Kidney tubule cell (primary cell): ENCODE results near the gene DYRK1B.
"Not testable (repeated sequence)": the region's sequence is repeated elsewhere in the genome, so short reads cannot be mapped to it uniquely, and the experiment has no call there.

Source experiments
- DNase-seq: peaks from one replicate; pipeline ENCODE4 v3.0.0-alpha.2; 2018; ENCODE audit warnings: low spot score

Gene DYRK1B

DNA sequence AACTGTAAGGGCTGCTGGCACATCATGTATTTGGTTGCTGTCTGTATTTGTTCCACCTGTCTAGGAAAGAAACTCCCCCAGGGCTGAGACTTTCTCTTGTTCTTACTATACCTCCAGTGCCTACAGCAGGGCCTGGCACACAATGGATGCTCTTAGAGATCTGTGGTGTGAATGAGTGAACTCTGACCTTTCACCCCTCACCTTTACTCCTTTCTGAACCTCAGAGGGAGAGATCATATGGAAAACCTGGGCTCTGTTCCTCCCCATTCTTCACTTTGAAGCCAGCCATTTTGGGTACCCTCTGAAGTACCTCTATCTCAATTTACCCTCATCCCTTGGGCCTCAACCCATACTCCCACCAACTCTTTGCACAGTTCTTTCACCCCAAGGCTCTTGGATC is 3.1 kb downstream of the DYRK1B start:
- DNase-seq = no peak

DNA sequence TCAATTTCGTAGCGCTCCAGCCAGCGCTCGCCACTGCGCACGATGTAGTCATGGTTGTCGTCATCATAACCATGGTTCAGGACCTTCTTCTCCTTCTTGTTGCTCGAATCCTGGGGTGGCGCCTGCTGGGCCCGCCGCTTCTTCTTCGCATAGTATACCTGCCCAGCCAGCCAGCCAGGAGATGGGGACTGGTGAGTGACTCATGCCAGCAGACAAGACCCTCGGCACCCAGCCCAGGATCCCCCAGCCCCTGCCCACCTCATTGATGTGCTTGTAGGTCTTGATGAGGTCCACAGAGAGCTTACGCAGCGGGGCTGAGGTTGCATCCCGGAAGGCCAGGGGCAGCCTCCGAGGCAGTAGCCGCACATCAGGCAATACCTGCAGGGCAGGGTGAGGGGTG is 3.6 kb downstream of the DYRK1B start:
- DNase-seq = no peak

DNA sequence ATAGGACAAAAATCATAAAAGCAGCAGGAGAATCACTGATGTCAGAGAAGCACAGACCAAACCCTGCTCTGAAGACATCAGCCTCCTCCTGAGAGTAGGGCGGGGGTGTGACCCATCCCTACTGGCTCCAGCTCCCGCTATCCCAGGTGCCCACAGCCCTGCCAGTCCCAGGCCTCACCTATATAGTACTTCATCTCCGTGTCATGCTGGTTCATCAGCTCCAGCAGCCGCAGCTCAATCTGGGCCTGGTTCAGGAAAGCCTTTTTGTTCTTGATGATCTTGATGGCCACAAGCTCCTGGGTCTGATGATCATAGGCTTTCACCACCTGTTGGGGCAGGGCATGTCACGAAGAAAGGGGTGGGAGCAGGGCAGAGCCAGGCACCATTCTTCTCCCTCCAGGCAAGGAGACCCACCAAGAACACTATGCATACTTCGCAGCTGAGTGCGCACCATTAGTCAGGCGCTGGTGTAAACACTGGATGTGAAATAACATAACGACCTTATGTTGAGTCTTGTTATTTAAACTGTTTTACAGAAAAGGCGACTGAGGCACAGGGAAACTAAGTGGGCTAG is 4.2 kb downstream of the DYRK1B start:
- DNase-seq = no peak

DNA sequence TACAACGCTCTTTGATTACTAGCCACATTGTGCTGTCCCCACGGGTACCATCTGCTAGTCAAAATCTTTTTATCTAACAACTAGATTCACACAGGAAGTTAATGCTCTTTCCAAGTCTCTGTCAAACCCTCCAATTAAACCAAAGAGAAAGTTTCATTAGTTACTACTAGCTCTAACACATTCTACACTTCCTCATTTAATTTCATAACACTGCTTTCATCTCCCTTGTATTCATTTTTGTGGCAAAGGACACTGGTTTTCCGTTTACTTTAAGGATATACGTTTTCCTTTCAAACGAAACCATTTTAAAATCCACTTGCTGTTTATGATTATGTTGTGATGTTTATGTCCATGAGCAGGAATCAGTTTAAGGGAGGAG is 5.3 kb downstream of the DYRK1B start:
- no peak for DNase-seq

DNA sequence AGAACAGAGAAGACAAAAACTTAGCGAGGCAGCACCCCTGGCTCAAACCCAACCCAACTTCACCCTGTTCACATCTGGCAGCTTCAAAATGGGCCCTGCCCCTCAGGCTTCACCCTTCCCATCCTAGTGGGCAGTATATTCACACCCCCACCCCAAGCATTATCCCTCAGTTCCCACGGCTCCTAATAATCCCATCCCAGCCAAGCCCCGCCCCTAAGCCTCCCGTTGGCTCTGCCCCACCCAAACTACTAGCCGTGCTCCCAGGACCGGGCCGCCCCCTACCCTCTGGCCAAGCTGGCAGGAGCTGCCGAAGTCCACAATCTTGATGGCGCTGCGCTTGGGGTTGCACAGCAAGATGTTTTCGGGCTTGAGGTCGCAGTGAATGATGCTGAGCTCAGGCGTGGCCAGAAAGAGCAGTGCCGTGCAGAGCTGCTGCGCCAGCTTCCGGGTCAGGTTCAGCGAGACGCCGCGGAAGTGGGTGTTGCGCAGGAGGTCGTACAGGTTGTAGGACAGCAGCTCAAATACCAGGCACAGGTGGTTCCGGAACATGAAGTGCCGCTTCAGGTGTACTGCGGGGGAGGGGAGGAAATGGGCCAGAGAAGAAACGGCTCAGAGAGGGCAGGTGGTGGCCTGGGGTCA is 5.8 kb downstream of the DYRK1B start:
- no peak for DNase-seq

DNA sequence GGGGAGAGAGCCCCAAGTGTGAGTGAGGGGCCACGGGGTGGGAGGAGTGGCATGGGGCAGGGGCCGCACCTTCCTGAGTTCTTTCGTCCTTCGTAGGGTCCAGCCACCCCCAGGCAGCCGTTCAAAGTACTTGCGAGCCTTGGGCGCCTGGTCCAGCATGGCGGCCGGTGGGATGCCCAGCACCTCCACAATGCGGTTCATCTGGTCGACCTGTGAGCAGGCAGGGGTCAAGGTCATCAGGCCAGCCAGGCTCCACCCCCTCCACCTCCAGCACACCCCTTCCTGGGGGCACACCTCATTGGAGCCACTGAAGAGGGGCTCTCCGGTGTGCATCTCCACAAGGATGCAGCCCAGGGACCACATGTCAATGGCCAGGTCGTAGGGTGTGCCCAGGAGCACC is 6.7 kb downstream of the DYRK1B start:
- no peak for DNase-seq

DNA sequence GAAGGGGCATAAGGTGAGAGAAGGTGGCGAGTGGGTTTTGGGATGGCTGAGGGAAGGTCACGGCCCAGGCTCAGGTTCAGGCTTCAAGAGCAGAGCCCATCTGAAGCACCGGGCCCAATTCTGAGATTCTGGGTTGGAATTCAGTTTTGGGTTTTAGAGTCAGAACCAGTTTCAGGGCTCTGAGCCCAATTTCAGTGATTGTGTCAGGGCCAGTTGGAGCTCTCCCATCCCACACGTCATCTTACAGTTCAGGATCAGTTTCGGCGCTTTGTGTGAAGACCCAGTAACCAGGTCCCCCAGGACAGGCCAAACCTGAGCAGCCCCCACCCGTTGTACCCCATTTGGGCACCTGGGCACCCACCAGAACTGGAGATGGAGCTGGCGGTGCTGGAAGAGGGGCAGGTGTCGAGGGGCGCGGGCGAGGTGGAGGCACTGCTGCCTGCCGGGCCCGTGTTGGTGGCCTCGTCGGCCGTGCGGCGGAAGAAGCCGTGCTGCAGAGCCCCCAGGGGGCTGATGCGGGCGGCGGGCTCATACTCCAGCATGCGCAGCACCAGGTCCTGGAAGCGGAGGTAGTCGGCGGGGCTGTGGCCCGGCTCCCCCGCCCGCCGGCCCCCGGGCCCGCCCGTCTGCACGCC is 7.5 kb downstream of the DYRK1B start:
- no peak for DNase-seq

DNA sequence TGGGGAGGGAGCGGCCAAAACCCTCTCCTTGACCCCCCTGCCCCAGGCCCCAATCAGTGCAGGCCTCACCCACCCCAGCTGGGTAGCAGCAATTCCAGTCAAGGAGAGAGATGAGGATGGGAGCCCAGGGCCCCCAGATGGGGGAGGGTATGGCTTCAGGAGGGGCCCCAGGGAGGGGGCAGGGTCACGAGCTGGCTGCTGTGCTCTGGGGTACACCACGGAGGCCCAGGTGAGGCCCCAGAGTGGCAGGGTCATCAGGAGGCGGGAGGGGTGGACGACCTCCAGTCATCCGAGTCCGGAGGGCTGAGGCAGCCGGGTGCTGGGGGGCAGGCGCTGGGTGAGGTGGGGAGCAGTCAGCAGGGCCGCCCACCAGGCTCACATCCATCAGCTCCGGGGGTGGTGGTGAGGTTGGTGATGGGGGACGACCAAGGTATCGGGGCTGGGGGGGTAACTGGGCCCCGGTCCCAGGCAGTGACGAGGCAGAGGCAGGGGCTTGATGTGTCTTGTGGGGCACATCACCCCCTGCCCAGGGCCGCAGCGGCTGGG is 8.4 kb downstream of the DYRK1B start:
- no peak for DNase-seq

DNA sequence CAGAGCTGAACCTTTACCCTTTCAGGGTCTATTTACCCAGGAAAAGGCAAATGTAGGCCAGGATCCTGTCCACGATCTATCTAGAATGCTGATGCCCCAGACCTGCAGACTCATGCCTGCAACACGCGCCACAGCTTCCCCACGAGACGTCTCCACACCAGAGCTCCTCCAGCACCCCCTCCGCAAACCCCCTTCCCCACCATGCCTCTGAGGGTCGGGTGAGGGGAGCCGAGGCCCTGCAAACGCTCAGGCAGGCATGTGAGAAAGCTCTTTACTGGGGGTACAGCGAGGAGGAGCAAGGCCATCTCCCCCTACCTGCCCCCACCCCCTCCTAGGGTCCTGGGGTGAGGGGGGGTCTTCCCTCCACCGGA is 8.9 kb downstream of the DYRK1B start:
- no peak for DNase-seq

DNA sequence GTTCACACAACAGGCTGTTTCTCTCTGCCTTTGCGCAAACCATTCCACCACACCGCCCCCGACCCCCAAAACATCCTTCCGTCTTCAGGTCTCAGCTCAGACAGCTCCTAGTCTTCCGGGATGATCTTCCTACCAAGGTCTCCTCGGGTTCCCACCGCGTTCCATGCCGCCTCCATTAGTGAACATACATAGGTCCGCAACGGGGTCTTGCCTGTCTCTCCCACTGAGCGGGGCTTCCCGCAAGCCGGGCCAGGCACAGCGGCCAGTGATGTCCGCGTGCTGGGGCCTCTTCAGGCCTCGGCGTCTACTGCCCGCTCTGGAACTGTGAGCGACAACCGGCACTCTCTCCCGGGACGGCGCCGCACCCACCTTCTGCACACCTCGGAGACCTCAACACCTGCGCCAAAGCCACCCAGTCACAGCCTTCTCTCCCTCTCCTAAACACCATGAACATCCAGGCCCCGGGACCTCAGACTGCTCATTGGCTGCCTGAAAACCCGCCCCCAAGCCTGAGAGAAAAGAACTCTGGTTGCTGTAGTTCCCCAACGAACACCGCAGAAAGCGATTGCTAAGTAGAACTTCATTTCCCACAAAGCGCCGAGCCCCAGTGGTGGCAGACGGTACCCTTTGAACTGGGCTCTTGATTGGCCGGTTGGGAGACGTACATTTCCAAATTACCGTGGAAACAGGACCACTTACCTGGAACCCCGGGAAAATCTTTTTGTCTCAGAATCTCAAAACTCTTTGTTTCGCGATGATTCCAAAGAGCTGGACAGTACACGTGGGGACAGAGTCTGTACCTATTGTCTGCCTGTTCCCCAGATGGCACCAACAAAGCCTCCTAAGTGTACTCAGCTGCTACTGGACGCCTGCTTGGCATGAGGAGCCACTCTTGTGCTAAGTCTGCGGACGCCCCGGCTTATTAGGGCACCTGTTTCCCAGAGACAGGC is 9.5 kb downstream of the DYRK1B start:
- peak; percentile 92 for DNase-seq

DNA sequence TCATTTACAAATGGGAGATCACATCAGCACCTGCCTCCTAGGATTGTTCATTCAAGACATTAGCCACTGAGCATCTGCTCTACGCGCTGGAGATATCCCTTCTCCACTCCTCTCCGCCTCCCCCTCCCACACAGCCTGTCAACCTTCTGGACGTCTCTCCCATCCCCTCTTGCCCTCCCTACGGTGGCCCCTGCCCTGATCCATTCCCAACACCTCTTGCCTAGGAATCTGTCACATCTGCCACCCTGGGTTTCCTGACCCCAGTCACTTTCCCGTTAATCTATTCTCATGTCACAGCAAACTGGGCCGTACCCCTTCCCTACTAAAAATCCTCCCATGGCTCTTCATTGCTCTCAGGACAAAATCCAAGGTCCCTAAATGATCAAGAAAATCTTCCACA is 10.3 kb downstream of the DYRK1B start:
- DNase-seq = no peak

DNA sequence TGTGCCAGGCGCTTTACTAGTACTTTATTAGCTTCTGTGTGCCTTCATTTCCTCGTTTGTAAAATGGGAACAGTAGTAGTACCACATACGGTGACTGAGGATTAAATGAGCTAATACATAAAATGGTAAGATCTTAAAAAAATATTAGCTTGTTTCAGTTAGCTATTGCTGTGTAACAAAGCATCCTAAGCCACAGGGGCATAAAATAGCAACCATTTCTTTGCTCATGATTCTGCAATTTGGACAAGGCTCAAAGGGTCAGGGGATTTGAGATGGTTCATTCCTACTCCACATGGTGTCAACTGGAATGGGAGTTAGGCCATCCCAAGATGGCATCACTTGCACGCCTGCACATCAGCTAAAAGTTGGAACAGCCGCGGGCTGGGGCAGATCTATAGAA is 13.3 kb downstream of the DYRK1B start:
- no peak for DNase-seq

DNA sequence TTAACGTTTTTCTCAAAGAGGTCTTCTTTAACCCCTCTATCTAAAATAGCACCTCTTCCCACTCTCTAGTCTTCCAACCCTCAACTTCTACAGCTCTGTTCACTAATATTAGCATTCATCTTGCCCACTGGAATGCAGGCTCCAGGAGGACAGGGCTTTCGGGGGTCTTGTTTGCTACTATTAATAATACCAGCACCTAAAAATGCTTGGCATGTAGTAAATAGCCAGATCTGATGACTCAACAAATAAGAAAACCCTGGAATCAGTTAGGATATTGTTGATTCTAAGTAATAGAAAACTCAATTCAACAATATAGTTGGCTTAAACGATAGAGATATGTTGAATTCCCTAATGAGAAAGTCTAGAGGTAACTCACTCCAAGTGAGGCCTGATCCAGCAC is 14.2 kb downstream of the DYRK1B start:
- no peak for DNase-seq

DNA sequence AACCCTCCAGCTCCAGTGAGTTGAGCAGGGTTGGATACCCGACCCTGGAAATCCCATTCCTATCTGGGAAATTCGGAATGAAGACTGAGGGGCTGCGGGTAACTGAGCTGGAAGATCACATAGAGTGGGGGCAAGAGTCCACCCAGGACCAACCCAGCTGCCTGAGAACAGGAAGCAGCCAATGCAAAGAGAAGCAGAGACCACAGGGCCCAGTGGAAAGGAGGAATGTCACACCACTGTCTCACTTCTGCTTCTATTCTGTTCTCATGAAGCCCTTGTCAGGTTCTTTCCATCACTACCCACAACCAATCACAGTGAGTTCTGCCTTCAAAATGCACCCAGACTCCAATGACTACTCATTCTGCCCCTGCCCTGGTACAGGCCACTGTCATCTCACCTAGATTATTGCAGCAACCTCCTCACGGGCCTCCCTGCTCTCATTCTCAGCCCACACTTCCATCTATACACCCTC is 15.3 kb downstream of the DYRK1B start:
- DNase-seq = no peak

DNA sequence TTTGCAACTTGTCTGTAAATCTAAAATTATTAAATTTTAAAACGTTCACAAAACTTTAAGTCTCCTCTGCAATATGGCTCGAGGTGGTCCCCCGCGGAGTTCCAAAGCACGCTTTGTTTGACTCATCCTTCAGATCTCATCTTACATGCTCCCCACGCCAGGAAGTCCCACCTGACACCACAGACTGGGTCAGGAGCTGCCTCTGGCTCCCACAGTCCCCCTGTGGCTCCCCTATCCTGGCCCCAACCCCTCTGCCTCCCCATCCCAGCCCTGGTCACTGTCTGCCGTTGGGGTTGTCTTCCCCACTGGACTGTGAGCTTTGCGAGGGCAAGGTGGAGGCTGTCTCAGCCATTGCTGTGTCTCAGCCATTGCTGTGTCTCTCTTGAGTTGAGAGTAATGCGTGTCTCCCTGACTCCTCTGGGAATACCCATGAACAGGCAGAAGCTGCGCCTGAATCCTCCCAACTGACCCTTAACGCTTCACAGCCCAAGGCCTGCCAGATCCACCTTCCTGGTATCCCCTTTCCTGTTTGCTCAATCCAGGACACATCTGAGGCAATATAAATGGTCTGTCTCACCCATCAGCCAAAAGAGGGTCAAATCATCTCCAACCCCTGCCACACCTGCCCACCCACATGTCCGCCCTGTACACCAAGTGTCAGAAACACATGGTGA is 15.9 kb downstream of the DYRK1B start:
- no peak for DNase-seq

DNA sequence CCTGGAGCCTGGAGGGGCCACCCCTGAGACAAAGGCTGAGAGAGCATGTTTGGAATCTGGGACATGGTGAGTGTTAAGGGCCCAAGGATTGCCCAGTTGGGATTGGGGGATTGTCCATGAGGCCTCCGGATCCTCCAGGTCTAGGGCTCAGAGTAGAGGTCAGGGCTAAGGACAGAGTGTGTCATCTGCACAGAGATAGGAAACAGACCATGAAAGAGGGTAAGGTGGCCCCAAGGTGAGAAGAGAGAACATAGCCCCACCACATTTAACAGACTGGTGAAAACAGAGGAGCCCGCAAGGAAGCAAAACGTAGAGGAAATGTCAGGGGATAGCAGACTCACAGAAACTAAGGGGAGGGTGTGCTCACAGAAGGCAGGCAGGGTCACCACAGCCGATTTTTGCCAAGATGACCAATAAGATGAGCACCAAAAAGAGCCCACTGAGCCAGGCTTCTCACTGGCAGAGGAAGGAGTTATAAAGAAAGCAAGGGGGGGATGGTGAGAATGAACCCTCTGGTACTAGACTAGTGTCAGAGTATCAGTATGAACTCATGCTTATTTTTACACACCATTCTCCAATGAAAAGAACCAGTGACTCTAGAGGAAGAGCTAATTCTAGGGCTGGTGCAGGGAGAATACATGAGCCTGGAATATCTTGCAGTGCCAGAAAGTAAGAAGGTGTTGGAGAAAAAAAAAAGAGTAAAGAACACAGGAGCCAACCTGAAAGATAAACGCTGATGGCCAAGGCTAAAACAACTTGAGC is 17.5 kb downstream of the DYRK1B start:
- DNase-seq = no peak

DNA sequence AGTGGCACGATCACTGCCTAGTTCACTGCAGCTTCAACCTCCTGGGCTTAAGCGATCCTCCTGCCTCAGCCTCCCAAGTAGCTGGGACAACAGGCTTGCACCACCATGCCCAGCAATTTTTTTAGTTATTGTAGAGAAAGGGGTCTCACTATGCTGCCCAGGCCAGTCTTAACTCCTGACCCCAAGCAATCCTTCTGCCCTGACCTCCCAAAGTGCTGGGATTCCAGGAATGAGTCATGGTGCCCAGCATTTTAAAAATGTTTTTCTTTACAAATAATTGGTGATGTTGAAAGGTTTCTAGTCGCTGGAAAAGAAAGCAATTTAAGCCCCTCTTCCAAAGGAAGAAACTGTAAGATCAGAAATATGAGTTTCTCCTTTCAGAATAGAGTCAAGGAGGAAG is 19.4 kb downstream of the DYRK1B start:
- DNase-seq = no peak

DNA sequence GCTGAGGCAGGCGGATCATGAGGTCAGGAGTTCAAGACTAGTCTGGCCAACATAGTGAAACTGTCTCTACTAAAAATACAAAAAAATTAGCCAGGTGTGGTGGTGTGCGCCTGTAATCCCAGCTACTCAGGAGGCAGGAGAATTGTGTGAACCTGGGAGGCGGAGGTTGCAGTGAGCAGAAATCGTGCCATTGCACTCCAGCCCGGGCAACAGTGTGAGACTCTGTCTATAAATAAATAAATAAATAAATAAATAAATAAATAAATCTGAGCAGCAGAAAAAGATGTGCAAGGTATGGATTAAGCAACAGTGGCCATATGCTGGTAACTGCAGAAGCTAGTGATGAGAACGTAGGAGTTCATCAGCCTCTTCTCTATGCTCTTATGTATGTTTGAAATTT is 19.9 kb downstream of the DYRK1B start:
- not testable (repeated sequence) for DNase-seq

DNA sequence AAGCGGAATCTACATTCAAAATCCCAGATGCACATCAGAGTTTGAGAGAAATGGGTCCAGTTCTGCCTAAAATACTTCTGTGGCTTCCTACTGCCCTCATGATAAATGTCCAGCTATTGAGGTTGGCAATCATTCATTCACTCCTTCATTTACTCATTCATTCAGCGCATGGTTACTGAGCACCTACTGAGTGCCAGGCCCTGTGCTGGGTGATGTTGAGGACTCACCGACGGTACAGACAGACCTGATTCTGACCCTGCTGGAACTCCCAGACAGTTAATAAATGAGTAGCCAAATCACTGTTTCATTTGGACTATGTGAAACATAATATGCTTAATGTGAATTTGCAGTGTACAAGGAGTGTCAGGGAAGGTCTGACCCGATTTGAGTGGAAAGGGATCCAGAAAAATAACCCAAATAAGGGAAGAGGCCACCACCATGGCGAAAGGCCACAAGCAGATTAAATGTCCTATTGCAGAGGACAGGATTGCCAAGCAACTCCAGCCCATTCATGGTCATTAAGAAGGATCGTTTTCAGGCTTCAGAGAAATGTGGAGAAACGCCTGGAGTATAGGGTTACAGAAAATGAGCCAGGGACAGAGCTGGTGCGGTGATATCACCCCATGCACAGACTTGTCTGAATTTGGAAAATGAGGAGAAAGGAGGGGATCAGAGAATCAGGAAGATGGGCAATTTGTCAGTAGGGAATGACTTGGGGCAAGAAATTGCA is 20.5 kb downstream of the DYRK1B start:
- no peak for DNase-seq

DNA sequence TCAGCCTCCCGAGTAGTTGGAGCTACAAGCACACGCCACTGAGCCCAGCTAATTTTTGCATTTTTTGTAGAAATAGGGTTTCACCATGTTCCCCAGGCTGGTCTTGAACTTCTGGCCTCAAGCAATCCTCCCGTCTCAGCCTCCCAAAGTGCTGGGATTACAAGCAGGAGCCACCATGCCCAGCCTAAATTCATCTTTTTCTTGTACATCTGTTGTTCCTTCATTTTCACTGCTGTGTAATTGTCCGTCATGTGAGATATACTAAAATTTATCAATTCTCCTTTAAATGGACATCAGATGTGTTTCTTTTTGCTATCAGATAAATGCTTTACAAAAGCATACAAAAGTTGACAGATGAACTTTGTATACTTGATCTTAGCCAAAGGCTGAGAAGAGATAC is 22.9 kb downstream of the DYRK1B start:
- DNase-seq = no peak
